RKO (cell line): ENCODE data around the gene TBC1D16.
"Not testable (repeated sequence)": the region's sequence is repeated elsewhere in the genome, so short reads cannot be mapped to it uniquely, and the experiment has no call there.

Experiments
- DNase-seq: peaks from one replicate; pipeline ENCODE4 v3.0.0-alpha.2; 2016; ENCODE audit warnings: low spot score

TBC1D16 gene

DNA sequence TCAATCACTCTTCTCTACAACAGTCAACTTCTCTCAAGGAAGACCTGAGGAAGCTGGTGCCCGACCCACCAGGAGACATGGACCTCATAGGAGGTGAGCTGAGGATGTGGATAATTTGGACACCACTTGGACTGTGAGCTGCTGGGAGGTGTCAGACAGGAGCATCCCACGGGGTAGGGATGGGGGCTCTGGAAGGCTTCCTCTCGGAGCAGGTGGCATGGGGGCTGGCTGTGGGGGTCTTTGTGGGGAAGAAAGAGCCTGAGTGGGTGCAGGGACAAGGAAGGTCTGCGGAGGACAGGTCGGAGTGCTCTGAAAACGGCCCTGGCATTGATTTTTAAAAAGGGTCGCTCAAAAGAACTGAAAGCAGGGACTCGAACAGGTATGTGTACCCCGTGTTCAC lies 64.0 kb downstream of the TBC1D16 start:
- no peak for DNase-seq

DNA sequence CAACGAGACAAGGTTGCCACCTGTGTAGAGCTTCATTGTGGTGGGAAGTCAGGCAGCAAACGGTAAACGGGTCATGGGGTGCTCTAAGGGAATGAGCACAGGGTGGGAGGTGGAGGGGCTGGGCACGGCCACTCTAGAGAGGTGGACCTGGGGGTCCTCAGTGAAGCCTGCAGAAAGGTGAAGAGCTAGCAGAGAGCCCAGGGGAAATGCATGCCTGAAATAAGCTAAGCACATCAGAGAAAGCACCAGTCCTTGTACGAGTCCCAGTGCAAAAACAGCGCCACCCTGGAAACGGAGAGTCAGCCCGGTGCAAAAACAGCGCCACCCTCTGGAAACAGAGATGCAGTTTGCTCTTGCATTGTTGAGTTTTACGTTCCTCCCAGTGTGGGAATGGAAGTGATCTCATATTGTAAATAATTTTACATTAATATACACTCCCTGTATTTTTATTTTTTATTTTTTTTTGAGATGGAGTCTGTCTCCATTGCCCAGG lies 65.0 kb downstream of the TBC1D16 start:
- no peak for DNase-seq

DNA sequence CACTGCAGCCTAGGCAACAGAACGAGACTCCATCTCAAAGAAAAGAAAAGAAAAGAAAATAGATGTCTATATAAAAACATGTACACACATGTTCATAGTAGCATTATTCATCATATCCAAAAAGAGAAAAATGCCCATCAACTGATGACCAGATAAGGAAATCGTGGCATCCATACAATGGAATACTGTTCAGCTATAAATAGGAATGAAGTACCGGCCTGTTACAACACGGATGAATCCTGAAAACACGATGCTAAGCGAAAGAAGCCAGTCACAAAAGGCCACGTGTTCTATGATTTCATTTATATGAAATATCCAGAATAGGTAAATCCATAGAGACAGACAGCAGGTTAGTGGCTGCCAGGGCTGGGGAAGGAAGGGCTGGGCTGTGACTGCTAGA lies 65.8 kb downstream of the TBC1D16 start:
- DNase-seq = no peak

DNA sequence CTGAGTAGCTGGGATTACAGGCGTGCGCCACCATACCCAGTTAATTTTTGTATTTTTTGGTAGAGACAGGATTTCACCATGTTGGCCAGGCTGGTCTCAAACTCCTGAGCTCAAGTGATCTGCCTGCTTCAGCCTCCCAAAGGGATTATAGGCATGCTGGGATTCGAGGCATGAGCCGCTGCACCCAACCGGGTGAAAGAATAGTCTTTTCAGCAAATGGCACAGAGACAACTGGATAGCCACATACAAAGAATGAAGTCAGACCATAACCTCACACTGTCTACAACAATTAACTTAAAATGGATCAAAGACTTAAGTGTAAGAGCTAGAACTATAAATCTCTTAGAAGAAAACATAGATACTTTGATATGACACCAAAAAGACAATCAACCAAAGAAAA lies 67.6 kb downstream of the TBC1D16 start:
- DNase-seq = no peak

DNA sequence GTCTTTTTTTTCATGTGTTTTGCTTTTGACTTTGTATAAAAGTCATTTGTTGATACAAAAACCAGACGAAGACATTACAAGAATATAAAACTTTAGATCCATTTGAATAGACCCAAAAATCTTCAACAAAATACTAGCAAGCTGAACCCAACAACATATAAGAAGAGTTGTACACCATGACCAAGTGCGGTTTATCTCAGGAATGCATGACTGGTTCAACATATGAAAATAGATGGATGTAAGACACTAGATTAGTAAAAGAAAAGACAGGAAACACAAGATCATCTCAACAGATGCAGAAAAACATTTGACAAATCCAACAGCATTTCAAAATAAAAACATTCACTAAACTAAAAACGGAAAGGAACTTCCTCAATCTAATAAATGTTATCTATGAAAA lies 69.0 kb downstream of the TBC1D16 start:
- DNase-seq = no peak

DNA sequence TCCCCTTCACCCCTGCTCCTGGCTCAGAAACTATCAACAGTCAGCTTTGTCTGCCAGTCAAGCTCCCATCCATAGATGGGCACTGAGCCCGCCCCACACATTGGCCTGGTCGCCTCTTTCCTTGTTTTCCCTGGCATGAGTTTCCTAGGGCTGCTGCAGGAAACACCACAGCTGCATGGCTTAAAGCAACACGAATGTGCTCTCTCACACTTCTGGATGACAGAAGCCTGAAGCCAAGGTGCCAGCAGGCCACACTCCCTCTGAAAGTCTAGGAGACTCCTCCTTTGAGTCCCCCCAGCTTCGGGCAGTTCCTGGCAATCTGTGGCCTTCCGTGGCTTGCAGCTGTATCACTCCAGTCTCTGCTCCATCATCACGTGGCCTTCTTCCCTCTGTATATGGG lies 69.9 kb downstream of the TBC1D16 start:
- DNase-seq = no peak

DNA sequence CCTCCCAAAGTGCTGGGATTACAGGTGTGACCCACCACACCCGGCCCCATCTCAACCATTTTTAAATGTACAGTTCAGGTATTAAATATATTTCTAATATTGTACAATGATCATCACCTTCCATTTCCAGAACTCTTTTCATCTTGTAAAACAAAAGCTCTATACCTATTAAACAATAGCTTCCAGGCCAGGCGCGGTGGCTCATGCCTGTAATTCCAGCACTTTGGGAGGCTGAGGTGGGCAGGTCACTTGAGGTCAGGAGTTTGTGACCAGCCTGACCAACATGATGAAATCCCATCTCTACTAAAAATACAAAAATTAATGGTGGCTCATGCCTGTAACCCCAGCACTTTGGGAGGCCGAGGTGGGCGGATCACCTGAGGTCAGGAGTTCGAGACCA lies 73.2 kb downstream of the TBC1D16 start:
- DNase-seq = not testable (repeated sequence)

DNA sequence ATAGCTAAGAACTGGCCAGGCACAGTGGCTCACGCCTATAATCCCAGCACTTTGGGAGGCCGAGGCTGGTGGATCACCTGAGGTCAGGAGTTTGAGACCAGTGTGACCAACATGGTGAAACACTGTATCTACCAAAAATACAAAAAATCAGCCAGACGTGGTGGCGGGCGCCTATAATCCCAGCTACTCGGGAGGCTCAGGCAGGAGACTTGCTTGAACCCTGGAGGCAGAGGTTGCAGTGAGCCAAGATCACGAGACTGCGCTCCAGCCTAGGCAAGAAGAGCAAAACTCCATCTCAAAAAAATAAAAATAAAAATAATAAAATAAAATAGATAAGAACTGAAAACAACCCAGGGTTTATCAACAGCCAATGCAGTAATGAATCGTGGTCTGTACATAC lies 74.1 kb downstream of the TBC1D16 start:
- not testable (repeated sequence) for DNase-seq

DNA sequence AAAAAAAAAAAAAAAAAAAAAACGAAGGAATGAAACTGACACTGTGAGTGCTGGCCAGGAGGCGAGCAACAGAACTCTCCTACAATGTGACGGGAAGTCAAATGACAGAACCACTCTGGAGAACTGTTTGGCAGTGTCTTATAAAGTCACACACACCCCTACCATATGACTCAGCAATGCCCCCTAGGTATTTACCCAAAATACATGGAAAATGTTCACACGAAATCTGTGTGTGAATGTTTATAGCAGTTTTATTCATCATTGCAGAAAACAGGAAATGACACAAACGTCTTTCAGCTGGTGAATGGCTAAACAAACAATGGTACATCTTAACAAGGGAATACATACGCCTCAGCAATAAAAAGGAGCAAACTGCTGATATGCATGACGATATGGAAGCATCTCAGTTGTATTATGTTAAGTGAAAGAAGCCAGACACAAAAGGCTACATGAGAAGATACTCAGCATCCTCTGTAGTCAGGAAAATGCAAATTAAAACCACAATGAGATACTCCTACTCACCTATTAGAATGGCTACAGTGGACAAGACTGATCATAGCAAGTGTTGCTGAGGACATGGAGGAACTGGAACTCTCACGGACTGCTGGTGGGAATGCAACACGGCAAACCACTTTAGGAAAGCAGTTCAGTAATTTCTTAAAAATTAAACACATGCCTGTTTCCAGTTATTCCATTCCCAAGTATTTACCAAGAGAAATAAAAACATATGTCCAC lies 74.7 kb downstream of the TBC1D16 start:
- no peak for DNase-seq

DNA sequence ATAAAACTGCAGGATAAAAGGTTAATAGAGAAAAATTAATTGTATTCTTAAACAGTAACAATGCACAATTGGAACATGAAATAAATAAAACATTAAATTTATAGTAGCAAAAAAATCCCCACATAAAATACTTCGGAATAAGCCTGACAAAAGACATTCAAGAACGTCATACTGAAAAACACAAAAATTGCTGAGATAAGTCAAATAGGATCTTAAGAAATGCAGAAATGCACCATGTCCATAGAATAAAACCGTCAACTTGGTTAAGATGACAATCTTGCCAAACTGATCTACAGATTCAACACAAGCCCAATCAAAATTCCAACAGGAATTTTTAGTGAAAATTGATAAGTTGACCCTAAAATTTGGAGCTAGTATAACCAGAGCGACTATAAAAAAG lies 76.6 kb downstream of the TBC1D16 start:
- DNase-seq = no peak

DNA sequence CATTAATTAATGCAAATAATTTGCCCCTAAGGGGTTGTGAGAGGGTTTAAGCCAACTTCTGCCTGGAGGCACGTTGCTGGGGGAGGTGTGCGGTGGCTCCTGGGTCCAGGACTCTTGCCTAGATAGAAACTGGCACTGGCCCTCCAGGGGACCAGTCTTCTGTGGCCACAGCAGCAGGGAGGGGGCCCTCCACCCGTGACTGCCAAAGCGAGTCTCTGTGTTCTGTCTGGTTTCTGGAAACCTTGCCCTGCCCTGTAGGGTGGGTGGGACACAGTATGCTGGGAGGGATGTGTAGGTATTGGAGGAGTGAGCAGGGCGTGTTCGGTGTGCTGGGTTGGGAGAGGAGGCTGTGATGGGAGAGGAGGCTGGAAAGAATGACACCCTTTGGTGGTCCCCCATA lies 78.8 kb downstream of the TBC1D16 start:
- no peak for DNase-seq

DNA sequence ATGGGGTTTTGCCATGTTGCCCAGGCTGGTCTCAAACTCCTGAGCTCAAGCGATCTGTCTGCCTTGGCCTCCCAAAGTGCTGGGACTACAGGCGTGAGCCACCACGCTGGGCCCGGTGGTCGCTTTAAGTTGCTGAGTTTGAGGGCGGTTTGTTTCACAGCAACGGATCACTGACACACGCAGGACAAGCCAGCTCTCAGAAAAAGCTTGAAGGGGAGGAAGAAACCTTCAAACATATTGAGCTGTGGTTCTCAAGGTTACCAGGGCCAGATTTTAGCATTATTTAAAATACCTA lies 79.3 kb downstream of the TBC1D16 start:
- not testable (repeated sequence) for DNase-seq

DNA sequence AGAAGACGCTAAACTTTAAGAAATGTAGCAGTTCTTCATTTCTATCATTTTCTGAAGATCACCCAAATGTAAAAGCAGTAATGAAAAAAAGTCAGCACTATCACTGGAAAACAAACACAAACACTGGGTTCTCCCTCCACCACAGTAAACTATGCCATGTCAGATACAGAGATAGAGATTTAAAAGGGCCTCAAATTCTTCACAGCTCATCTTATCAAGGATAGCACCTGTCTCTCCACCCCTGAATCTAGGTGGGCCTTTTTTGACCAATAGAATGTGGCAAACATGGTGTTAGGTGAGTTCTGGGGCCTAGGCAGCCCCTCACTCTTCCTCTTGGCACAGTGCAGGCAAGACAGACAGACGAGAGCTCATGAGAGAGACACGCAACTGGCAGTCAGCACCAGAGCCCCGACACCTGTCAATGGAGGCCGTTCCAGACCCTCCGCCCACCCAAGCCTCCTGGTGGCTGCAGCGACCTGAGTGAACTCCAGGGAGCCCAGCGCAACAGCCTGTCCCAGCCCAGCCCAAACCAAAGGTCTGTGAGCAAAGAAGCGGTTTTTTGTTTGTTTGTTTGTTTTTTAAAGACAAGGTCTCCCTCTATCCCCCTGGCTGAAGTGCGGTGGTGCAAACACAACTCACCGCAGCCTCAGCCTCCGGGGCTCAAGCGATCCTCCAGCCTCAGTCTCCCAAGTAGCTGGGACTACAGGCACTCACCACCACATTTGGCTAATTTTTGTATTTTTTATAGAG lies 79.8 kb downstream of the TBC1D16 start:
- DNase-seq = no peak

DNA sequence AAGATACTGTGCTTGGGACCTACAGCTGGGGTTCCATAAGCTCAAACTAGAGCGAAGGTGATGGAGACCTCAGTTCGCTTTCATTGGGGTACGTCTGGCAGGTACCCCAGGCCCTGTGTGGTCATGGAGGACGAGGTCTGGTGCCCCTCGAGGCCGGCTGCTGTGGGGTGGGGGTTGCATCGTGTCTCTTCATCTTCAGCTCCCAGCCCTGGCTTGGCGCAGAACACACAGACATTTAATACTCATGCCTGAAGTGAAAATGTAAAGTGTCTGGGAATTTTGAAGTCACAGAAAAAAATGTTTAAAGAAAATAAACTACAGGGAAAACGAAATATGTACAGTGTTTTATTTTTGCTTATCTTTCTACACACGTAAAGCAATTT lies 80.5 kb downstream of the TBC1D16 start:
- DNase-seq = no peak

DNA sequence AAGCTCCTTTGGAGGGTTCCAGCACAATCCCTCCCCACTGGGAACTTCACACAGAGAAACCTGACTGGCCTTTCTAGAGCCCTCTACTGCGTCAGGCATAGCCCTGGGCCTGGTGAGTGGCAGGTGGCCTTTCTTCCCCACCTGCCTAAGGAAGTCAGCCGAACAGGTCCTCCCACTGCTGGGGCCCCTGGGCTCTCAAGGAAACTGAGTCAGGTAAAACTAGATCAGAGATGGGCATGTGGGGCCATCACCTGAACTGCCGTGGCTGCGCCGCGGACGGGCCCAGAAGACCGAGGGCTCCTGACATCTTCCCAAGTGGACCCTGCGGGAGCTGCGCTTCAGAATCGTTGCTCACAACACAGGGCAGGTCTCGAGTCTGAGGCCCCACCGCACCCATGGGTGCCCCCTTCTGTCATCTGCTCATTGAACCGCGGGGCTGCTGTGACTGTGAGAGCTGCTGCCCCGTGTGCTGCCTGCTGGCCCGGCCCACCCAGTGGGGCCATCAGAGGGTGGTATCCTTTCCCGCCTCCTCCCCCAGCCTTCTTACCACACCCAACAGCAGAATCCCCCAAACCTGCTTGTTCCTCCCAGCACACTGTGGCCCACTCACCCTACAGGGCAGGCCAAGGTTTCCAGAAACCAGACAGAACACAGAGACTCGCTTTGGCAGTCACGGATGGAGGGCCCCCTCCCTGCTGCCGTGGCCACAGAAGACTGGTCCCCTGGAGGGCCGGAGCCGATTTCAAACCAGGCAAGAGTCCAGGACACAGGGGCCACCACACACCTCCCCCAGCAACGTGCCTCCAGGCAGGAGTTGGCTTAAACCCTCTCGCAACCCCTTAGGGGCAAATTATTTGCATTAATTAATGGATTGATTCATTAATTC lies 81.1 kb downstream of the TBC1D16 start:
- DNase-seq = no peak

DNA sequence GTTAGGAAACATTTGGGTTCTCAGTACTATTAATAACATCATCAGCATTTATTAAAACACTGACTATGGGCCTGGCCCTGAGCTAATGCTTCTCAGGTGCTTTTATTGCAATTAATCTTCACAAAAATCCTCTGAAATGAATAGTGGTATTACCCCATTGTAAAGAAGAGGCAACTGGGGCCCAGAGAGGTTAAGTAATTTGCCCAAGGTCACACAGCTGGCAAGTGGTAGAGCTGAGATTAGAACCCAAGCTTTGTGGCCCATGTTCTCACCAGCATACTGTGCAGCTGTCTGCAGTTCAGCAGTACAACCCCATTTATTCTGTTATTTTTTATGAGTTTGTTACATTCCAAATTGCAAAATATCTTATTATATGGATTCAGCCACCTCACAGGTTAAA lies 82.3 kb downstream of the TBC1D16 start:
- no peak for DNase-seq

DNA sequence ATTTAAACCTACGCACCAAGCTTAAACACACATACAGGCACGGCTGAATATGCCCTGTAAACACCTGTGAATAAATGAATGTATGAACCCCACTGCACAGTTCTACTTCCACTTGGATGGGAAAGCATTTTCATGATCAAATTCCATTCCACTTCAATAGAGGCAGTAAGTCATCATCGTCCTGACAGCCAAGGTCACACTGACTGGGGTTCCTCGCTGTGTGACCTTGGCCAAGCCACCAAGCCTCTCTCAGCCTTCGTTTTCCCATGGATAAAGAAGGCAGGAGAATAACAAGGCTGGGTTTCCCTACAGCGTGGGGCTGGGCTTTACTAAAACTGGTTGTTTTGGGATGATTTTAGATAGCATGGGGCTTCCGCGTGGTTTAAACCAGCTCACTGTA lies 82.8 kb downstream of the TBC1D16 start:
- DNase-seq = no peak

DNA sequence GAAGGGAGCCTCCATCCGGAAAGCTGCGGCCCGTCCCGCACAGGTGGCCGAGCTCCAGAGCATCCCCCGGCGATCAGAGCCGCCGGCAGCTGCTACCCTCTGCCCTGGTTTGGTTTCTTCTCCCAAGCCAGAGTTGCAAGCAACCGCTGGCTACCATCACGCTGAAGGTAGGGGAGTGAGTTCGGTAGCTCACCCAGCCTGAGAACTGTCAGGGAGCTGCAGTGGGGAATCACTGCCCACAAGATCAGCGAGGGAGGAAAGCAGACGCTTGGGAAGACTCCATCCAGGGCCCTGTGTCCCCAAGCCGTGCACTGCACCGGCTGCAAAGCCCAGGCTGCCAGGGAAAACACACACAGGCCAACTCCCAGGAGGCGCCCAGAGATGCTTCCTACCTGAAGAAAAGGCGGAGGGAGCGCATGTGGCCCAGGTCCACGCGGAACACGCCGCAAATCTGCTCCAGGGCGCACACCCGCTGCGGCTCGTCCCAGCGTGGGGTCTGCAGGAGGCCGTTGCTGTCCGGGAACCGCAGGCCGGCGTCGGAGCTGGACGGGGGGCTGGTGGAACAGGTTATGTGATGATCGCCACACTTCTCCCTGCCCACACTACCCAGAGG lies 83.3 kb downstream of the TBC1D16 start:
- DNase-seq = no peak

DNA sequence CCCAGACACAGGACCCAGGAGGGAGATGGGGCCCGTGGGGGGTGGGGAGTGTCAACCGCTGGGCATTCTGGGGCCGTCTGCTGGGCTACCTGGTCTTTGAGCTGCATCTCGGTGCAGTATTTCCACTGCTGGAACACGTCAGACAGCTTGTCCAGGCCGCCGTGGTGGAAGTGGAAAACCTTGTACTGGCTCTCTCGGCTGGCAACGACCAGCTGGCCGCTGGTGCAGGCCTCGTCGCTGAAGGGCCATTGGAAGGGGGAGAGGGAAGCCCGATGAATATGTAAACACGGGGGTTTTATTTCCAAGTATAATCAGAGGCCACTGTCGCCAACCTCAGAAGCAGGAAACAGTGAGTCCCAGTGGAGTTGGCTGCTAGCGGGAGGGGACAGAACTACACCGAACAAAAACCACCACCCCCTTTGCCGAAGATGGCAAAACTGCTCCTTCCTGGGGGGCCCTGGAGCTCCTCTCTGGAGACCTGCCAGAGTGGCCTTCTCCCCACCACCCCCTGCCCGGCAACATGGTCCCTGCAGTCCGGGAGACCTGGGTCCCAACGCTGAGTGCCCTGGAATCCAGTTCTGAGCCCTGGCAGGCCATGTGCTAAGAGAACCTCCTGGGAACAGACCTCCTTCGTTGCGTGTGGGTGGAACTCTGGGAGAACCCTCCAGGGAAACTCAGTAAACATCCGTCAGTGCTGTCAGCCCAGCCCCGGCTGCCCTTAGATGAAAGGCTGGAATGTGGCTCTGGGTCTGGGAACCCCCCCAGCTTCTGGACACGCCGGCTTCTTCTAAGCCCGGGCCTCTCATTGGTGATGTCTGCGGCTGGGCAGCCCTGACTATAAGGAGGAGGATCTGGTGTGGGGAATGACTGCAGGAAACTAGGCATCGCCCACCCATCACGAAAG lies 84.1 kb downstream of the TBC1D16 start:
- no peak for DNase-seq

DNA sequence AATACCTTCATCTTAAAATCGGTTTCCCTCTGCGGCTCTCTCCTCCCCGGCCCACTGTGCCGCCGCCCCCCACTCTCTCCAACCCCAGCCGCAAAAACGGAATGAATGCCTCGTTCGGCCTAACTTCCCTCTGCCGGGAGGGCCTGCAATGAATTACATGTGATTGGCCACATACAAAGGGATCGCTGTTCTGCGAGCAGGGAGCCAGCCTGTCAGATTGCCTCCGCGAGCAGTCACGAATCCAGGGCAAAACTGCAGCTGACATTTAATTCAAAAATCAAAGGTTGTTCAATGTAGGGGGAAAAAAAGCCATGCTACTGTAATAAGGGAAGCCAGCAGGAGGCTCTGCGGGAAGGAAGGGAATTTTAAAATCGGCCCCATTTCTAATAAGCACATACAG lies 84.9 kb downstream of the TBC1D16 start:
- DNase-seq = no peak

DNA sequence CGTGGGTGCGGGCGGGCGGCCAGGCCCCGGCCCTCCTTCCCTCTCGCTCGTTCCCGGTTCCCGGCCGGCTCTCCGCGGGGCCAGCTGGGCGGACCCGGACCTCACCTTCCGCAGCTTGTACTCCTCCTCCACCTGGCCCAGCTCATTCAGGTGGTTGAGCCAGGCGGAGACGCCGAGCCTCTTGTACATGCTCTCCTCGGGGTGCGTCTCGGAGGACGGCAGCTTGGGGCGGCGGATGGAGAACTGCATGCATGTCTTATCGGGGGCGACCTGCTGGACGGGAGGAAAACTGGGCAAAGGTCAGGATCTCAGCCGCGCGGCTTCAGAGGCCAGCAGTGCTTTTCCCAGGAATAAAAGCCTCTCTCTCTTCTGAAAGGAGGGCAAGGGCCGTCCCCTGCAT lies 85.4 kb downstream of the TBC1D16 start:
- DNase-seq = no peak
